ENCODE data around the gene LRRC7.

LRRC7 gene

DNA sequence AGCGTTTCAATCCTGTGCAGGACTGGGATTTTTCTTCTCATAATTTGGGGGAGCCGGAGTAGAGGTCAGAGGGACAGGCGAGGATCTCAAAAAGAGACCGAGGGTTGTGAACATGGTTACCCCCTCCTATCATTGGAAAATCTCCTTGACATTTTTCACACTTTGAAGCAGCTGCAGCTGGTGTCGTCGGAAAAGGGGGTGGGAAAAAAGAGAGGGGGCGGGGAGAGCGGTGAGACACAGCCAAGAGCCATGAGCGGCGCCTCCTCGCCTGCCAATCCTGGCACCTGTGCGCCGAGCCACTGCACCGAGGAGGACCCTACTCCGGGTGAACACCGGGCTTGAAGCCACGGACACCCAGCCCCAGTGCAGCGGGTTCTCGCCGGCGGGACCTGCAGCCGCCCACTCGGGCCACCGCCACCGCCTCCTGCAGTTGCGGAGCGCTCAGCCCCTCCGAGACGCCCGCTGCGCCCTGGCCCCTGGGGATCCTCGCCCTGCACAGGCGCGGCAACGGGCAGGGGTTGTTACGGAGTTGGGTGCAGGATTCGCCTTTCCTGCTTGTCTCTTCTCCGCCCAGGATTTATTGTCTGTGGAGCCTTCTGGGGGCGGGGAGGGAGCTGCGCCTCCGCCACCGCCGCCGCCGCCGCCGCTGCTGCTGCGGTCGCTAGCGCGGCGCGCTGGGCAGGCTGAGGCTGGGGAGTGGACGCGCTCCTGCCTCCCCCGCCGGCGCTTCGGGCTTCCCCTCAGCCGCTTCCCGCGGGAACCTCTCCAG is at the start of gene LRRC7:
Gene LRRC7, plus strand, starts transcription at position 271 of the 769 bp plus-strand sequence. CDS start 718 bp downstream, outside the sequence.
- DNase-seq, result no peak

DNA sequence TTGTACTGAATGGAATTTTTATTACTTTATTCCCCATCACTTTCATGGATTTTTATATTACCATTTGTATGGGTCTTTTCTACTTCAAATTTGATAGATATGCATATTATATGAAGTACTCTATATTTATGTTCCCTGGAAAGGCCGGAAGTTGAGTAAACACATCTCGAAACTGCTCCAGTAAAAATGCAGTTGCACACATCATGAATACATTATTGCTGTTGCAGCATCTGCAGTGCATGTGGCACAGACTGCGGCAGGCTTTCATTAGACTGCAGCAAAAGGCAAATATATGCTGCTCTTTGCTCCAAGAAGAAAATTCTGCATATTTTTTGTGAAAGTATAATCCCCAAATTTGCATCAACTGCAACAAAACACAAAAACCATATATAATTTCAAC is 48.7 kb upstream of the LRRC7 start:
- no peak for DNase-seq

DNA sequence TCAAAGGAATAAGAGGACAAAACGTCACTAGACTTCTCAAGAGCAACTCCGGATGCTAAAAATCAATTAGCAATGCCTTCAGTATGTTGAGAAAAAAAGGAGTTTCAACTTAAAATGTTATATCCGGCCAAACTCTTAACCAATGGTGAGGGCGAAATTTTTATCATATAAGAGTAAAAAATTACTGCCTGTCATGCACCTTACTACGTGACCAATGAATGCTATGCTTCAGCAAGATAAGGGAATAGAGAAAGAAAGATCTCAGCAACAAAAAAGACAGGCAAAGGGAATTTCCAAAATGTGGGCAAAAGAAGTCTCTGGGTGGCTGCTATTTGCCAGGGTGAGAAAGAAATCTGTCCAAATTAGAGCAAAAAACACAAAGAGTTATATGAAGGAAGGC is 47.4 kb upstream of the LRRC7 start:
- DNase-seq, result no peak

DNA sequence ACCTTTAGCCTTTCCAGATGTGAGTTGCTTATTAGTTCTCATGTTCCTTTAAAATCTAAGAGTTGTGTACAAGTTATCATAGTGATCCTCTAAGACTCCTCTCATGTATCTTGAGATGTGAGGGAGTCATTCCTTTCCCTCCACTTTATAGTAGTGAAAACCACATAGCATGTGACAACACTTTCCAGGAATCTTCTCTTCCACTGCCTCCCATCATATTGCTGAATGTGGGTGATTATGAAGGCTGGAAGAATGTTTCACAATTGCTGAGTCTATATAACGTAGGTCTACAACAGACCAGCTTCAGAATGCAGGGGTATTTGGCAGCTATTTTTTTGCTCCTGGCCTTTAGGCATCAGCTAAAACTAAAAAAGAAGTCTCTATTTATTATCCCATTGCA is 44.7 kb upstream of the LRRC7 start:
- peak; percentile 28 for DNase-seq

DNA sequence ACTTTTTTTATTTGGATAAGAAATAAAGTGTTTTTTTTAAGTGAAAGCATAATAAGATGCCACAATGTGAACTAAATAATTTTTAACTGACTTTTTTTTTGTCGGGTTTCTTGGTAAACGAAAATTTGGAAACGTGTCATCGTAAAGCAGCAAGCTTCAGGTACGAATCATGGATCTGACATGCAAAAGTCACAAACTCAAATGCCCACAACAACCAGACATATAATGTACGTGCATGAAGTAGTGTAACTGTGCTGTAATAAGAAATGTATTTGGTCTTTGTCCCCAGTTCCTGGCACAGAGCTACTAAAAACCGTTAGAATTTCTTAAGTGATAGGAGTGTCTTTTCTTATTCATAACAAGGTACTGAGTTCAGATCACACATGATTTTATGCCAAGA is 44.3 kb upstream of the LRRC7 start:
- DNase-seq, result no peak

DNA sequence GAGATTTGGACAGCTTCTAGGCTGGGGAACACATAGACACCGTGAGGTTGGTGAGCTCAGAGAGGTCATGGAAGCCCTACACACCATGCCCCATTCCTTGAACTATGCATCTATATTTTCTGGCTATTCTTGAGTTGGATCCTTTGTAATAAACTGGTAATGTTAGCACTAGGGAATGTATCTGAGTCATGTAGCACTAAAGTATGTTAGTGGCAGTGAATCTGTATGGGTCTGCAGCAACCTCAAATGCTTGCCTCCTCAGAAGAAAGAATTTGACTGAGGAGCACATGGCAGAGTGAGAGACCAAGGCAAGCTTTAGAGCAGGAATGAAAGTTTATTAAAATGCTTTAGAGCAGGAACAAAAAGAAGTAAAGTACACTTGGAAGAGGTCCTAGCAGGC is 43.7 kb upstream of the LRRC7 start:
- no peak for DNase-seq

DNA sequence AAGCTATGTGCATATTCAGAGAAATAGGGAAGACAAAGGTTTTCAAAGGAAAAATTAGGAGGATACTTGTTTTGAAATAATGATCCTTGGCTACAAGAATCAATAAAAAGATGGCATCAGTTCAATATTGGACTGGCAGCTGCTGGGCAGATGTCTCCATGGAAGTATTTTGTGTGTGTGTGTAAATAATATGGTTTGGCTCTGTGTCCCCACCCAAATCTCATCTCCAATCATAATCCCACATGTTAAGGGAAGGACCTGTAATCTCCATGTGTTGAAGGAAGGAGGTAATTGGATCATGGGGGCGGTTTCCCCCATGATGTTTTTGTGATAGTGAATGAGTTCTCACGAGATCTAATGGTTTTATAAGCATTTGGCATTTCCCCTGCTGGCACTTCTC is 40.4 kb upstream of the LRRC7 start:
- no peak for DNase-seq

DNA sequence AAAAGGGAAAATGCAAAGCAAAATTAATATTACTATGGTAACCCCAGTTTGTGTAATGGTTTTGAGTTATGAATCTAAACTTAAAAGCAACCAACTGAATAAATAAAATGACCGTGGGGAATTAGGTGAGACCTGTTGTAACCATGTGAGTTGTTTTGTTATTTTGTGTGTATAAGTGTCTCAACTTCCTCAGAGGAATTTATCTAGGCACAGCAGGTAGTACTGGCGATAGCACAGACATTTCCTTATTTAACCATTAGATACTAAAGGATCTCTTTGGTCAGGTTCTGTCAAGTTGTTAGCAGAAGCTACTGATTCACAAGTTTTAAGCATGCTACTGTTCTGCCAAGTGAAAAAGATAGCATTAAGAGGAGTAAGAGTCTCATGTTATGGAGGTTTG is 39.3 kb upstream of the LRRC7 start:
- no peak for DNase-seq

DNA sequence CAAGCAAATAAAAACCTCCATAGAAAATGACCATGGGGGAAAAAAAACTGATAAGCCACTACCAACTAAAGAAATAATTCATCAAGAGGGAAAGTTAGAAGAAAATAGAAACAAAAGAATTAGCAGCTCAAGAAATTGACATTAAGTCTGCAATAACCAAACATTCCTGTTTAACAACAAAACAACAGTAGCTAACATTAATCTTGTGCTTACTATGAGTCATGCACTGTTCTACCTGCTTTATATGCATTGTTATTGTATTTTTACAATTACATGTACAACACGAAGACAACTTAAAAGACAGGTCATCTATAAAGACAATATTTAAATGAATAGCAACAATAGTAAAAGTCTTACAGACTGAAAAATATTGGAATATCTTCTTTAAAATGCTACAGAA is 34.4 kb upstream of the LRRC7 start:
- DNase-seq, result no peak

DNA sequence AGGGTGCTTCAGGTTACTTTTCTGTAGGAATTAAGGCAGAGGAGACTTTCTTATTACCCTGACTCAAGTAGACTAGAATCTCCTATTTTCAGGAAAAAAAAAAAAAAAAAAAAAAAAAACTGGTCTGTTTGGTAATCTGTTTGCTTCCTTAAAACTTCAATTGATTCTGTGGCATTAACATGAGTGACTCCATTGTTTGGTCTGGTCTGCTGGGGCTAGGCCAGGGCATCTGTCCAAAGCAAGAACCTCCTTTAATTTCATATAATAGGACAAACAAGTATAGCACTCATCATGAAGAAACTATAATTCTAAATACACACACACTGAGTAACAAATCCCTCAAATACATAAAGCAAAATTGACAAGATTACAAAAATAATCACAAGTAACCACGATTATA is 32.9 kb upstream of the LRRC7 start:
- DNase-seq, result no peak

DNA sequence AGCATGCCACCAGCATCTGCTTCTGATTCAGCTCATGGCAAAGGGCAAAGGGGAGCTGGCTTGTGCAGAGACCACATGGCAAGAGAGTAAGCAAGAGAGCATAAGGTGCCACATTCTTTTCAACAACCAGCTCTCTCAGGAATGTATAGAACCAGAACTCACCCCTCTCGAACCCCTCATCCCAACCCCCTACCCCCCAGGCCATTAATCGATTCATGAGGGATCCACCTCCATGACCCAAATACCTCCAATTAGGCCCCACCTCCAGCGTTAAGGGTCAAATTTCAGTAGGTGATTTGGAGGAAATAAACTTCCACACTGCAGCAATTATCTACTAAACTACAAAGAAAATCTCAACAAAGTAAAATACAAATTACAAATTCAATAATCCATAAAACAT is 32.2 kb upstream of the LRRC7 start:
- no peak for DNase-seq

DNA sequence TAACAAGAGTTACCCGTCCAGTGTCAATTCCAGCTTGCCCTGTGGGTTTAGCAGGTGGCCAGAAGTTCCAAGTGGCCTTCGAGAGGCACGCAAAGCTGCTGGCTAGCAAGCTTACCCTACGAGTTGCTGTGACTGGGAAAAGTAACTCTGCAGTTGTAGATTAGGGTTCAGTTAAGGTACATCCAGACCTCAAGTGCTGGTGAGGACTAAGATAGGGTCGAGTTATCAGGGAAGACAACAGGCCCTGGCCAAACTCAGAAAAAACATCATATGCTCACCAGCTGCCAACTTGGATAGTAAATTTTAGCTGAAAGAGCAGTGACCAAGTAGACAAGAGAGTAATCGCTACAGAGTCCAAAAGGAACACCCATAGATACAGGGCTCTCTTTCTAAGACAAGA is 27.7 kb upstream of the LRRC7 start:
- no peak for DNase-seq

DNA sequence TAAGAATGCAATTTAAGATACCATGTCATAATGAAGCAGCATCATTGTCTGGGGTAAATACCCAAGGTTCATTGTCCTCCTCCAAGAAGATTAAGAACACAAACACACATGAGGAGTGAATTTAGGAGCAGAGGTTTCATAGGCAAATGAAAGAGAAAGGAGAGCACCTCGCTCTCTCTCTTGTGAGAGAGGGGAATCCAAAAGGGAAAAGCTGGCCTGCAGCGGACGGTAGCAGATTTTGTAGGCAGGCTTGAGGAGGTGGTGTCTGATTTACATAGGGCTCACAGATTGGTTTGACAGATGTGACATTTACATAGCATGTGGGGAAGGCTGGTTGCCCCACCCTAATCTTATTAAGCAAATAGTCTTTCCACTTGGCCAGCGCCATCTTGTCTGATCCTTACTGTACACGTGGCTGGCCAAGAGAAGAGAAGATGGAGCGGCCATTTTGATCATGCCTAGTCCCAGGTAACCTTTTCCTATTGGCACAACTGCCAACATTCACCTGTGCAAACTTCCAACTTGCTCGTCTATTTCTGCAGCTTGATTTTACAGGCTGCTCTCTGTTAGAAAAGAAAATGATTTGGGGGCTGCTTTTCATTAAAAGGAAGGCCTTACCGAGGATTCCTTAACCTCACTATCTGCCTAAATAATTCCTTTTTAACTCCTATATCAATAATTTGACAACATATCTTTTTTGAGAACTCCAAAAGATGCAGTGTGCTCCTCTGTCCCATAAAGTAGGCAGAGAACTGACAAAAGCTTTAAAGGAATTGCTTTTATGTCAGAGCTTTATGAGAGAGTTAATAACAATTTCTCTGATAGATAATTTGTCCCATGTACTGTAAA is 16.0 kb upstream of the LRRC7 start:
- DNase-seq, result no peak

DNA sequence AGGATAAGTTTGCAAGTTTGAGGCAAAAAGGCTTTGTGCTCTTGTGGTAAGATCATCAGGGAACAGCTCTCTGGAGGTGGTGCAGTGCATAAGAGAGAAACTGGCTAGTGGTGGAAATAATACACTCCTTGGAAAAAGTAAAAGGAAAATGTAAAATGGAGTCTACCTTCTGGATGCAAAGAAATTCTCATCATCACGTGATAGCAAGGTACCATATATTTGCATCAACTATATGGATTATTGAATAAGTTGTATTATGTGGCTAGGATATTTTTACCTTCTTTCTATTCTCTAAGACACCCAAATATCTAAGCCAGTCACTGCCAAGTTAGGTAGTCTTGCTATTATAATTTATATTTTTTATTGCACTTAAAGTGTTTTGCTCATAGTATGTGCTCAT is 14.0 kb upstream of the LRRC7 start:
- no peak for DNase-seq

DNA sequence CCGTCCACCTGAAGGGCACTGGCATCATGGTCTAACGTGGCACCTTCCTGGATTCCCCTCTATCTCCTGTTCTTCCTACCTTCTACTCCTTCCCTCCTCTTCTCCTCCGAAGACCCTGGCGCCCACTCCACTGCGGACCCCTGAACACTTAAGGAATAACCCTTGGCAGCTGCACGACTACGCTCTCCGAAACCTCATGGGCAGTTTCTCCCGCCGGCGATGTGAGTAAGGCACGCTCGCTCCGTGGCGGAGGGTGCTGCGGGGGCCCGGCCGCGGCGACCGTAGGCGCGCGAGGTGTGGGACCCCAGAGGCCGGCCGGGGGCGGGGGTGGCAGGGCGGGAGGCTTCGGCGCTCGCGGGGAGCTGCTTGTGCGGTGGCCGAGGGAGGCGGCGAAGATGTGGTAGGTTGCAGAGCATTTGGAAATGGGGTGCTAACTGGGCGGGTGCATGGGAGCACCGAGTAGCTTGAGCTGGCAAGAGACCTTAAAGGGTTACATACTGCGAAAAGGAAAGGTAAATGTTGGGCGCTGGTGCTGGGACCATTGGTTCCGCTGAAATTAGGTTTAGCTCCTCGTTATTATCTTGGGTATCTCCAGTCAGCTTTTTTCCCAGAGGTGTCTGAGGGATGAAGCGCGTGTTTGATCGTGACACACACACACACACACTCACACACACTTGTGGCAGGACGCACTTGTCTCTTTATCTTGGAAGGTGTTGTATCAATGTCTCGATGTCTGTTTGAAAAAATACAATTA is 876 bp downstream of the LRRC7 start:
- no peak for DNase-seq

DNA sequence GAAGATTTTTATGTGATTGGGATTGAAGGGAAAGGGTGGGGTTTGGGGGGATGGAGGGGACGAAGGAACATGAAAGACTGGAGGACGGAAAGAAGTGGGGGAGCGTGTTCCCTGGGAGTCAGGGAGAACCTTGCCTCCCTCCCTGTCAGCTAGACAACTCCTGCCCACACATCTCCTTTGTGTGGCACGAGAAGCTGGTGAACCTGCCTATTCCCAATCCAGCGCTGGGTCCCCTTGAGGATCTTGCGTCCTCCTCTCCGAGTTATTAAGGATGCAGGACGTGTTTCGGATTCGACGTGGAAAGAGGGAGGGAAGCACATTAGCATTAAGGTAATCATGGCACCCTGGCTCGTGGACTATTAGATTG is 1.4 kb downstream of the LRRC7 start:
- no peak for DNase-seq

DNA sequence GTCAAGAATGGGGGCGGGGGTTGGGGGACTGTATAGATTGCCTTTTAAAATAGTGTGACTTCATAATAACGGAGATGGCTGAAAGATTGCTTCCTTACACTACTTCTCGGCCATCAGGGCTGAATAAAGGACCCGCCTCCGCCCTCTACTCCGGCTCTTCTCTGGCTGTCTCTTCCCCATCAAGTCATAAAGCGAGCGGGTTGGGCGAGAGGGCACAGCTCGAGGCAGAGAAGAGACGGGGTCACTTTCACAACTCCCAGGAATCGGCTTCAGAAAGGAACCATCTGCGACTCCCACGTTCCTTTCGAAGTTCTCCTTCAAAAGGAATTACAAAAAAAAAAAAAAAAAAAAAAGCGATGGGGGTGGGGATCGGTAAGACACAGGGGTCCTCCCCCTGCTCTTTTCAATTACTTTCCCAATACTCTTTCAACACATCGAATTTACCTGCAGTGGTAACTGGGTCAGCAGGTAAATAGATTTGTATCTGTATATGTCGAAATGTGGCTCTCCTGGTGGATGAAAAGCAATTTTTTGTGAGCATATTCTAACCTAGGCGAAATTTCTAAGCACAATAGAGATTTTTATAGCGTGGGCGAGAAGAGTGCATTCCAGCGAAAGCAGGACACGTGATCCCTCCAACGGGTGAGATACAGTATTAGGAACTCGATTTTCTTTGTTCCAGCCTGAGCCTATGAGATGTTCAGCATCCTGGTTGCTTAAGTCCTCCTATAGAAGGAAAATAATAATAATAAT is 2.0 kb downstream of the LRRC7 start:
- DNase-seq, result no peak

DNA sequence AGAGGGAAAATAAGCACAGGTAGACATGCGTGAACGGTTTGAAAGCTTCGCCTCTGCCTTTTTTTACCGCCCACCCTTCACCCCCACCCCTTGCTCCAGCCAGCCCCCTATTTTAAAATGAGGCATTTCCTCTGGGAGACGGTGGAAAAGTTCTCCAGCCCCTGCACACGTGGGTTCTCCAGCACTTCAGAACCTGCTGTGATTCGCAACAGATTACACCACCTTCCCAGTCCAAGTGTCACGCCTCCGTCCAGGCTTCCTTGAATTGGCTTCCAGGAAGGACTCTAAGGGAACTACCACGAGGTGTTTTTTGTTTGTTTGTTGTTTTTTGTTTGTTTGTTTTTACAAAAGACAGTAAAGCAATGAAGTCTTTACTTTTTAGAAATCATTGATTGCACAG is 2.6 kb downstream of the LRRC7 start:
- DNase-seq, result no peak

DNA sequence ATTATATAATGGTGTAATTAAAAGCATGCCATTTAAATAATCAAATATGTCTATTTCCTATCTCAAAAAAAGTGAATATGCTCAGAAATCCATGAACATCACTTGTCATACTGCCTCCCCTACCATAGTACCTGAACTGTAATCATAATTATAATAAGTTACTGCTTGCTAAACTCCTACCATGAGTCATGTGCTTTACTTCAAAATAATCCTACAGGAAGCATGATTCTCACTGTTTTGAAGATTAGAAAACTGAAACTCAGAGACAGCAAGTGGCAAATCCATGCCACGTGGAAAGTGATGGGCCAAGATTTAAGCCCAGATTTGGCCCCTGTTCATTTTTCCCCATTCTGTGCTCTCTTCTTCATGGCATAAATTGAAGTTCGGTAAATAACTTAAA is 5.2 kb downstream of the LRRC7 start:
- no peak for DNase-seq

DNA sequence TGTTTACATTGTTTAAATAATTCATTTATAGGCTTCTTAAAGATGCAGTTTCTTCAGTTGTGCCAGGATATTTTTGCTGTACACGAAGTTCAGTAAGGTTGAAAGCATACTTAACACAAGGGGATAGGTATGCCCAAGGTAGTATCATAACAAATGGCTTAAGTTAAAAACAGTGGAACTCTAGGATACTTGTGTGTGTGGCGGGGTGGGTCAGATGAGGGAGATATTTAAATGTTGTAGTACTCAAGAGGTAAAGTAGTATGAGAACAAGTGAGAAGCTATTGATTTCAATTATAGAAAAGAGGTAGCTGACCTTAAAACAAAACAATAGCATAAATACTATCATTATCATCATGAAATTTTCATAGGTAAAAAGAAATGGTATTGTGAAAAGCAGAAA is 6.2 kb downstream of the LRRC7 start:
- DNase-seq, result no peak

DNA sequence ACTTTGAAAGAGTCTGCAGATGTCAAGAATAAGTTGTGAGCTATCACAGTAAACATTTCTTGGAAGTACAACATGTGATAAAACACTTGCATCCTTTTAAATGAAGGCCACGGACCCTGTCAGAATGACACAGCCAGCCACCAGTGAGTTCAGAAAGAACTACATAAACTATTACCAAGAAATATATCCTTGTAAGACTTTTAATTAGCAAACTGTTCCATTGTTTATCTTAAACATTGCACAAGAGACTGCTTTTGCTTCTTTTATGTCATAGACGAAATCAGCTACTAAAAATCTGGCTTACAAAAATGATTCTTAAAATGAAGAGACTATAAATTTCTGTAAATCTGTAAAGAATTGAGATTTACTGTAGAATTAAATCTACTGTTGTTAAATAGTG is 17.9 kb downstream of the LRRC7 start:
- DNase-seq, result no peak

DNA sequence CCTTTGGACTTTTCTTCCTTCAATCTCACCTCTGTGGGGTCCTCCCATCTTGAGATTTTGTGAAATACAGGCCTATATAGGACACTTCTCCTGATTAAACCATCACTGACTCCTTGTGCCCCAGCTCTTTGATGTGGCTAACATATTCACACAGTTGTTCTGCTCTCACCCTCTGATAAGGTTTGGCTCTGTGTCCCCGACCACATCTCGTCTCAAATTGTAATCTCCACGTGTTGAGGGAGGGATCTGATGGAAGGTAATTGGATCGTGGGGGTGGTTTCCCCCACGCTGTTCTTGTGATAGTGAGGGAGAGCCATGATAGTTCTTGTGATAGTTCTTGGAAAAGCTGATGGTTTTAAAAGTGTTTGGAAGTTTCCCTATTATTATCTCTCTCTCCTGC is 19.7 kb downstream of the LRRC7 start:
- DNase-seq, result no peak

DNA sequence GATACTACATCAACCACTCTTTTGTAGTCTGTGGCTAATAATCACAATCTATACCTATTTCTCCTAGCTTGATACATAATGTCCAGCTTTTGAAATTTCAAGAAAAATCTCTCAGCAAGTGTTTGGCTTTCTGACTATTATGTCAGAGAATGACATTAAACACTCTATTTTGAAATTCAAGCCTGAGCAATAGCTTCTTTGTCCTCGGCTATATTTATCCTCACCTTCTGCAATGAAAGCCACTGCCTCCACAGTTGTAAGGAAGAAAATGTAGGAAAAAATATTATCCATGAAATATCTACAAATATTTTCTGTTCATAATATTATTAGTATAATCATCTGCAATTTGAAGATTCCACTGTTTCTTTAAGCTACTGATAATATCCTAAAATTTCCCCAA is 22.1 kb downstream of the LRRC7 start:
- no peak for DNase-seq
